Astrocyte (in vitro differentiated cells and primary cell): Measurements from ENCODE around the gene CYBA. TPM values are rescaled to one million over a fixed set of nuclear protein-coding genes. Genes with fewer than 3 reads are reported as not detected.

Experiments
- DNase-seq: peaks from one replicate; pipeline ENCODE4 v3.0.0-alpha.2; 2010; ENCODE audit warnings: low read depth
- FAIRE-seq: peaks from 2 replicates; lab custom pipeline; 2011; peaks lifted over from hg19 to GRCh38; lab: Jason Lieb, UNC
- H2AFZ ChIP-seq: 2 replicates; pipeline ENCODE4 v1.6.0; 2012; ENCODE audit warnings: low read depth, low read length, inconsistent platforms
- H3K27ac ChIP-seq: 2 replicates; pipeline ENCODE4 v1.5.1; 2011; ENCODE audit warnings: low read depth, low read length, inconsistent platforms
- H3K27me3 ChIP-seq: 2 replicates; pipeline ENCODE4 v1.6.0; 2011; ENCODE audit warnings: low read length, inconsistent platforms; ENCODE audit not compliant: insufficient read depth
- H3K36me3 ChIP-seq: 2 replicates; pipeline ENCODE4 v1.5.1; 2011; ENCODE audit warnings: low read length, inconsistent platforms; ENCODE audit not compliant: insufficient read depth
- H3K4me1 ChIP-seq: 2 replicates; pipeline ENCODE4 v1.5.1; 2011; ENCODE audit warnings: low read length, inconsistent platforms; ENCODE audit not compliant: insufficient read depth
- H3K4me2 ChIP-seq: 2 replicates; pipeline ENCODE4 v1.6.0; 2012; ENCODE audit warnings: low read length, inconsistent platforms
- H3K4me3 ChIP-seq: 2 replicates; pipeline ENCODE4 v1.5.1; 2011; ENCODE audit warnings: low read depth, mild to moderate bottlenecking, low read length, inconsistent platforms; ENCODE audit not compliant: insufficient read depth
- H3K79me2 ChIP-seq: 2 replicates; pipeline ENCODE4 v1.6.0; 2012; ENCODE audit warnings: mild to moderate bottlenecking, low read length, inconsistent platforms; ENCODE audit not compliant: insufficient read depth
- H3K9ac ChIP-seq: 2 replicates; pipeline ENCODE4 v1.6.0; 2012; ENCODE audit warnings: mild to moderate bottlenecking, low read length, inconsistent platforms
- H3K9me3 ChIP-seq: 2 replicates; pipeline ENCODE4 v1.5.1; 2012; ENCODE audit warnings: low read depth, mild to moderate bottlenecking, low read length, inconsistent platforms; ENCODE audit not compliant: insufficient read depth
- H4K20me1 ChIP-seq: 2 replicates; pipeline ENCODE4 v1.6.0; 2012; ENCODE audit warnings: low read length, inconsistent platforms; ENCODE audit not compliant: insufficient read depth
- H3K27ac Mint-ChIP-seq: one replicate; pipeline ENCODE4 v1.8.0; 2021; ENCODE audit warnings: mild to moderate bottlenecking, mixed read lengths; ENCODE audit not compliant: unreplicated experiment
- H3K27me3 Mint-ChIP-seq: one replicate; pipeline ENCODE4 v1.8.0; 2021; ENCODE audit warnings: low read depth, mixed read lengths; ENCODE audit not compliant: unreplicated experiment
- H3K36me3 Mint-ChIP-seq: one replicate; pipeline ENCODE4 v1.8.0; 2021; ENCODE audit warnings: low read depth, mixed read lengths; ENCODE audit not compliant: unreplicated experiment
- H3K4me1 Mint-ChIP-seq: one replicate; pipeline ENCODE4 v1.8.0; 2021; ENCODE audit warnings: low read depth, mixed read lengths; ENCODE audit not compliant: unreplicated experiment
- H3K4me3 Mint-ChIP-seq: one replicate; pipeline ENCODE4 v1.8.0; 2021; ENCODE audit warnings: mild to moderate bottlenecking, moderate library complexity, mixed read lengths; ENCODE audit not compliant: unreplicated experiment
- H3K9me3 Mint-ChIP-seq: one replicate; pipeline ENCODE4 v1.8.0; 2021; ENCODE audit warnings: mild to moderate bottlenecking, mixed read lengths; ENCODE audit not compliant: unreplicated experiment
- CTCF ChIP-seq: IDR thresholded peaks from 2 replicates; pipeline ENCODE4 v1.5.1; 2011; ENCODE audit warnings: low read depth, mild to moderate bottlenecking, inconsistent platforms, low read length, moderate library complexity; ENCODE audit not compliant: insufficient read depth
- EZH2 ChIP-seq: IDR thresholded peaks from 2 replicates; pipeline ENCODE4 v1.6.1; 2012; ENCODE audit warnings: mild to moderate bottlenecking, low read length, inconsistent platforms; ENCODE audit not compliant: insufficient read depth
- total RNA-seq: library from RNA; stranded (reverse); gene quantifications from 2 replicates; pipeline ENCODE4 v1.2.1, GENCODE V29; 2021

The CYBA gene
- total RNA-seq, 1 donor from 2014 or later = 236 TPM

GRCh38 chr16:88692861-88693260 lies 42.0 kb upstream of the CYBA start:
- DNase-seq (no peak), FAIRE-seq (no peak)
- no peak for TF ChIP-seq CTCF
- no peak for TF ChIP-seq EZH2
- no peak overlapping the region for H3K27ac Mint-ChIP-seq
- H3K4me1 ChIP-seq = no peaks in the 10 kb centered on the region
- no peak overlapping the region for H2AFZ ChIP-seq
- peaks cover under 1% of the 10 kb centered on the region for H3K27me3 ChIP-seq
- H3K9me3 Mint-ChIP-seq = no peaks in the 10 kb centered on the region
- H3K4me3 ChIP-seq = no peak overlapping the region
- H3K4me3 Mint-ChIP-seq = no peak overlapping the region
- H3K27ac ChIP-seq = no peak overlapping the region
- H3K4me1 Mint-ChIP-seq = no peaks in the 10 kb centered on the region
- no peaks in the 10 kb centered on the region for H3K9me3 ChIP-seq
- H3K36me3 Mint-ChIP-seq = peaks cover 4% of the 10 kb centered on the region
- H4K20me1 ChIP-seq = no peaks in the 10 kb centered on the region
- no peak overlapping the region for H3K9ac ChIP-seq
- no peaks in the 10 kb centered on the region for H3K36me3 ChIP-seq
- H3K4me2 ChIP-seq = no peak overlapping the region
- peaks cover 35% of the 10 kb centered on the region for H3K27me3 Mint-ChIP-seq
- no peaks in the 10 kb centered on the region for H3K79me2 ChIP-seq

DNA sequence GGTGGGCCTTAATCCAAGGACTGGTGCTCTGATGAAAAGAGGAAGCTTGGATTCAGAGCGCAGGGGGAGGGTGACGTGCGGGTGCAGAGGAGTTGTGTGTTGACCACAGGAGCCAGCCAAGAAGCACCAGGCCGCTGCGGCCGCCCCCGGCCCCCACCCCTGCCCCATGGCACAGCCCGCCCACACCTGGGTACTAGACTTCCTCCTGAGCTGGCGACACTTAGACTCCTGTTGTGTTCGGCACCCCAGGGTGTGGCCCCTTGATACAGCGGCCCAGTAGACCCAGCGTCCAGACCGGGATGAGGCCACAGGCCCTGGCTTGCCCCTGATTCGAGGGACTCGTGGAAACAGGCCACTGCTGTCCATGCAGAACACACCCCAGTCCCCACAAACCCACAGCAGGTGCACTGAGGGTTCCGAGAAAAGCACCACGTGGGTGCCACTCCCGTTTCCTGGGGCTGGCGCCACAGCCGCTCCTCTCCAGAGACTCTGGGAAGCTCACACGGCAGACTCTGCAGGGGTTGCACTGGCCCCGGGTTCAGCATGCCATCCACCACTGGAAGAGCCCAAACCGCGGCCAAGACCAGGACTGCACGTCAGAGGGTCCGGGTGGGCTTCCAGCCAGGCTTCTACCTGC lies 41.2 kb upstream of the CYBA start:
- no peaks in the 10 kb centered on the region for H3K4me1 Mint-ChIP-seq
- FAIRE-seq = no peak

More for the DNA sequence above, 41.2 kb upstream of the CYBA start:
- Histone ChIP-seq H3K27ac (no peak overlapping the region), H3K36me3 (no peaks in the 10 kb centered on the region), H3K4me2 (no peak overlapping the region), H4K20me1 (peaks cover 1% of the 10 kb centered on the region), H3K27me3 (peaks cover 2% of the 10 kb centered on the region), H3K79me2 (no peaks in the 10 kb centered on the region), H3K9me3 (no peaks in the 10 kb centered on the region), H3K9ac (no peak overlapping the region), H2AFZ (no peak overlapping the region), H3K4me3 (no peak overlapping the region), H3K4me1 (no peaks in the 10 kb centered on the region)
- Mint-ChIP-seq H3K9me3 (no peaks in the 10 kb centered on the region), H3K27ac (no peak overlapping the region), H3K4me3 (no peak overlapping the region), H3K27me3 (peaks cover 37% of the 10 kb centered on the region), H3K36me3 (peaks cover 4% of the 10 kb centered on the region)
- DNase-seq = no peak
- no peak for TF ChIP-seq CTCF
- no peak for TF ChIP-seq EZH2
